ENCODE results near the gene KLHDC3.

Gene KLHDC3

DNA sequence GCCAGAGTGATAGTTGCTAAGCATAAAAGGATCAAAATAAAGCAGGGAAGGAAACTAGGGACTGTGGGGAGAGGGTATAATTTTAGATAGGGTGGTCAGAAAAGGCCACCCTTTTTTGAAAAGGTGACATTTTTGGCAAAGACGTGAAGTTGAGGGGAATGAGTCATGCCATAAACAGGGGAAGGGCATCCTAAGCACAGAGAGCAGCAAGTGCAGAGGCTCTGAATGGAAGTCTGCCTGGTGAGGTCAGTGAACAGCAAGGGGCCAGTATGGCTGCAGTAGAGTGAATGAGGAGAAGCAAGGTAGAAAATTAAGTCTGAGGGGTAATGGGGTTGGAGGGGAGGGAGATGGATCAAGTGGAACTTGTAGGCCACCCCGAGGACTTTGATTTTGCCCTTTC, 47.8 kb downstream of the KLHDC3 start:
- Histone ChIP-seq H3K27me3 (ENCODE audit: control insufficient read depth, insufficient read depth, low read length) (no peaks in the 10 kb centered on the region), H3K9ac (no peak overlapping the region), H3K27ac (no peak overlapping the region), H3K4me3 (ENCODE audit: low read depth, low read length) (no peak overlapping the region), H3K36me3 (ENCODE audit: control insufficient read depth, insufficient read depth, low read length) (no peaks in the 10 kb centered on the region), H3K4me1 (peaks cover 11% of the 10 kb centered on the region), H2AFZ (no peak overlapping the region), H3K9me3 (ENCODE audit: control insufficient read depth, low read length) (no peaks in the 10 kb centered on the region), H3K79me2 (peaks cover 20% of the 10 kb centered on the region), H3K4me2 (ENCODE audit: low read length) (no peak overlapping the region)
- TF ChIP-seq, protein P1, sequence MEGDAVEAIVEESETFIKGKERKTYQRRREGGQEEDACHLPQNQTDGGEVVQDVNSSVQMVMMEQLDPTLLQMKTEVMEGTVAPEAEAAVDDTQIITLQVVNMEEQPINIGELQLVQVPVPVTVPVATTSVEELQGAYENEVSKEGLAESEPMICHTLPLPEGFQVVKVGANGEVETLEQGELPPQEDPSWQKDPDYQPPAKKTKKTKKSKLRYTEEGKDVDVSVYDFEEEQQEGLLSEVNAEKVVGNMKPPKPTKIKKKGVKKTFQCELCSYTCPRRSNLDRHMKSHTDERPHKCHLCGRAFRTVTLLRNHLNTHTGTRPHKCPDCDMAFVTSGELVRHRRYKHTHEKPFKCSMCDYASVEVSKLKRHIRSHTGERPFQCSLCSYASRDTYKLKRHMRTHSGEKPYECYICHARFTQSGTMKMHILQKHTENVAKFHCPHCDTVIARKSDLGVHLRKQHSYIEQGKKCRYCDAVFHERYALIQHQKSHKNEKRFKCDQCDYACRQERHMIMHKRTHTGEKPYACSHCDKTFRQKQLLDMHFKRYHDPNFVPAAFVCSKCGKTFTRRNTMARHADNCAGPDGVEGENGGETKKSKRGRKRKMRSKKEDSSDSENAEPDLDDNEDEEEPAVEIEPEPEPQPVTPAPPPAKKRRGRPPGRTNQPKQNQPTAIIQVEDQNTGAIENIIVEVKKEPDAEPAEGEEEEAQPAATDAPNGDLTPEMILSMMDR (IDR thresholded peaks at IDR 0.05), result no peak

DNA sequence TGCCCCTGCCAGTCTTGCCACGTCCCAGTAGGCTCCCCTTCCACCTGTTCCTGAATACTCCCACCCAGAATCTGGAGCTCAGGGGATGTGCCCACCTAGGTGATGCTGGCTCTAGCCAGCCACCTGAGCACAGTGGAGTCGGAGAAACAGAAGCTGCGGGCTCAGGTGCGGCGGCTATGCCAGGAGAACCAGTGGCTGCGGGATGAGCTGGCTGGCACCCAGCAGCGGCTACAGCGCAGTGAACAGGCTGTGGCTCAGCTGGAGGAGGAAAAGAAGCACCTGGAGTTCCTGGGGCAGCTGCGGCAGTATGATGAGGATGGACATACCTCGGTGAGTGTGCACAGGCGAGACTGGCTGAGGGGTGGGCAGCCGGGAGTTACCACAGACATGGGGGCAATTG, 48.8 kb downstream of the KLHDC3 start:
- TF ChIP-seq, protein P1 (IDR thresholded peaks at IDR 0.05), result no peak
- Histone ChIP-seq H3K36me3 (ENCODE audit: control insufficient read depth, insufficient read depth, low read length) (no peaks in the 10 kb centered on the region), H3K4me1 (peaks cover 11% of the 10 kb centered on the region), H3K9ac (no peak overlapping the region), H3K4me2 (ENCODE audit: low read length) (no peak overlapping the region), H3K4me3 (ENCODE audit: low read depth, low read length) (no peak overlapping the region), H3K79me2 (peaks cover 19% of the 10 kb centered on the region), H3K27ac (no peak overlapping the region), H3K9me3 (ENCODE audit: control insufficient read depth, low read length) (no peaks in the 10 kb centered on the region), H2AFZ (no peak overlapping the region), H3K27me3 (ENCODE audit: control insufficient read depth, insufficient read depth, low read length) (no peaks in the 10 kb centered on the region)

DNA sequence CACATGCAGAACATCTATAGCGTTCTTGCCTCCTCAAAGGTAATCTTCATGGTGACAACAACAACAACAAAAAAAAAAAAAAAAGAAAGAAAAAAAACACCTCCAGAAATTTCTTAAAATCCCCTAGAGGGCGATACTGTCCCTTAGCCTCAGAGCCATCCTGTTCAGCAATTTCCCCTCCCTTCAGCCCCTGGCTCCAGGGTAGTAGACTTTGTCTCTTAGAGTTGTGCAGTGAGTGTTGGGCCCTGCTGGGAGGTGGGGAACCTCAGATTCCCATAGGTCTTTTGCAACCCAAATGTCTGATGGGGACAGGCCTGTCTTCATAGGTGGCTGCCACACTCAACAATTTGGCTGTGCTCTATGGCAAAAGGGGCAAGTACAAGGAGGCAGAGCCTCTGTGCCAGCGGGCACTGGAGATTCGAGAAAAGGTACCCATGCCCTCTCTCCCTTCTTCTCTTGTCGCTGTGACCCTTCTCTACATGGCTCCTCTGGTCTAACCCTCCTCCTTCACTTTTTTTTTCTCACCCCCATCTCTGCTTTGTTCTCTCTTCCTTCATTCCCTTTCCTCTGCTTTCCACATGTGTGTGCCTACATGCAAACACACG, 56.1 kb downstream of the KLHDC3 start:
- Histone ChIP-seq H3K9me3 (ENCODE audit: control insufficient read depth, low read length) (no peaks in the 10 kb centered on the region), H3K79me2 (no peaks in the 10 kb centered on the region), H3K4me3 (ENCODE audit: low read depth, low read length) (no peak overlapping the region), H2AFZ (no peak overlapping the region), H3K9ac (no peak overlapping the region), H3K27ac (no peak overlapping the region), H3K36me3 (ENCODE audit: control insufficient read depth, insufficient read depth, low read length) (no peaks in the 10 kb centered on the region), H3K4me2 (ENCODE audit: low read length) (no peak overlapping the region), H3K27me3 (ENCODE audit: control insufficient read depth, insufficient read depth, low read length) (no peaks in the 10 kb centered on the region), H3K4me1 (no peaks in the 10 kb centered on the region)
- TF ChIP-seq, protein P1 (IDR thresholded peaks at IDR 0.05), result peak; percentile 50

All from parathyroid adenoma (tissue), 2 donors.